ENCODE data around the gene ZNF326.

The ZNF326 gene, protein sequence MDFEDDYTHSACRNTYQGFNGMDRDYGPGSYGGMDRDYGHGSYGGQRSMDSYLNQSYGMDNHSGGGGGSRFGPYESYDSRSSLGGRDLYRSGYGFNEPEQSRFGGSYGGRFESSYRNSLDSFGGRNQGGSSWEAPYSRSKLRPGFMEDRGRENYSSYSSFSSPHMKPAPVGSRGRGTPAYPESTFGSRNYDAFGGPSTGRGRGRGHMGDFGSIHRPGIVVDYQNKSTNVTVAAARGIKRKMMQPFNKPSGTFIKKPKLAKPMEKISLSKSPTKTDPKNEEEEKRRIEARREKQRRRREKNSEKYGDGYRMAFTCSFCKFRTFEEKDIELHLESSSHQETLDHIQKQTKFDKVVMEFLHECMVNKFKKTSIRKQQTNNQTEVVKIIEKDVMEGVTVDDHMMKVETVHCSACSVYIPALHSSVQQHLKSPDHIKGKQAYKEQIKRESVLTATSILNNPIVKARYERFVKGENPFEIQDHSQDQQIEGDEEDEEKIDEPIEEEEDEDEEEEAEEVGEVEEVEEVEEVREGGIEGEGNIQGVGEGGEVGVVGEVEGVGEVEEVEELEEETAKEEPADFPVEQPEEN

GRCh38 chr1:89994805-89995597, at the start of gene ZNF326:
Gene ZNF326, plus strand, starts transcription at chr1:89995110. Its CDS starts 148 bp downstream, at chr1:89995258.
- DNase-seq, result peak; percentile 89 to 96

GRCh38 chr1:89945852-89946476, 48.9 kb upstream of the ZNF326 start:
- DNase-seq, result no peak

DNA sequence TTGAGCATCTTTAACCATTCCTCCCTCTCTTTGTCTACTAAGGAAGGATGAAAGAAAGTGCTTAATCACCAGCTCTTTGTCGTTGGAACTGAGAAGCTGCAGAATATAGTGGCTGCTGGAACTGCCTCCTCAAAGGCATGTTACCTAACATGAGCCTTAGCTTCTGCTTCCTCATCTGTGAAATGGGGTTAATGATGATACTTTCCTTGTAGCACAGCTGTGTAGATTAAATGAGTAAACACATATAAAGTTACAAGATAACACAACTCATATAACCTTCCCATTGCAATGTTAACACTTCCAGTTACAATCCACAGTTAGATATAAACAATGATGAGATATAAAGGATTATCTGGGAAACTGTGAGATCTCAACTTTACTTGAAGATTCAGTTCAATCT, 48.4 kb upstream of the ZNF326 start:
- no peak for DNase-seq

GRCh38 chr1:89948722-89949345, 46.1 kb upstream of the ZNF326 start:
- DNase-seq, result no peak

- no peak for DNase-seq
Observed at GRCh38 chr1:89949991-89950624, 44.8 kb upstream of the ZNF326 start.

DNA sequence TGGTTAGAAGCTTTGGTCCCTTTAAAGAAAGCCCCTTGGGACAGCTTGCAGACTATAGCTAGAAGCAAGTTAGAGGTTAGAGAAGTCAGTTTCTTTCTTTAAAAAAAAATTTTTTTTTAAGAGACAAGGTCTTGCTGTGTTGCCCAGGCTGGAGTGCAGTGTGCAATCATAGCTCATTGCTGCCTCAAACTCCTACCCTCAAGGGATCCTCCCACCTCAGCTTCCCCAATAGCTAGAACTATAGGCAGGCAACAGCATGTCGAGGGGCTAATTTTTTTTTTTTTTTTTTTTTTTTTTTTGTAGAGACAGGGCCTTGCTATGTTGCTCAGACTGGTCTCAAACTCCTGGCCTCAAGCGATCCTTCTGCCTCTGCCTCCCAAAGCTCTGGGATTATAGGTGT, 44.2 kb upstream of the ZNF326 start:
- no peak for DNase-seq

GRCh38 chr1:89951766-89952604, 42.9 kb upstream of the ZNF326 start:
- DNase-seq, result no peak

- DNase-seq, result no peak
Observed at GRCh38 chr1:89952605-89953130, 42.2 kb upstream of the ZNF326 start.

DNA sequence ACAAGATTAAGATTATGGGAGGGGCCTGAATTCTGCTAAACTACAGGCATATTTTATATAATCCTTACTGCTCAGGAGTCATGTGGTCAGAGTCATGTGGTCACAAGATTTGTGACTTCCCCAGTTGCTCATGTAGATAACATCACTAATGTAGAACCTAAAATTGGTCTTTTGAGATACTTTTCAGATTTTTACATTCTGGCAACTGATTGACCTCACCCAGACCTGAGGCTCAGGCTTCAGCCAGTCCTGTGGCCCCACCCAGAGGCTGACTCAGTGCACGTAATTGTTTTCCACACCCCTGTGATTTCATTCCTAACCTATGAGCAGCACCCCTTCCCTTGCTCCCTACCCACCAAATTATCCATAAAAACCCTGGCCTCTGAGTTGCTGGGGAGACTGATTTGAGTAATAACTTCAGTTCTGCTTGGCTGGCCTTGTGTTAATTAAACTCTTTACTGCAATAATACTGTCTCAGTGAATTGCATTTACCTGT, 41.7 kb upstream of the ZNF326 start:
- no peak for DNase-seq

- no peak for DNase-seq
Observed at GRCh38 chr1:89953929-89954328, 41.0 kb upstream of the ZNF326 start.

DNA sequence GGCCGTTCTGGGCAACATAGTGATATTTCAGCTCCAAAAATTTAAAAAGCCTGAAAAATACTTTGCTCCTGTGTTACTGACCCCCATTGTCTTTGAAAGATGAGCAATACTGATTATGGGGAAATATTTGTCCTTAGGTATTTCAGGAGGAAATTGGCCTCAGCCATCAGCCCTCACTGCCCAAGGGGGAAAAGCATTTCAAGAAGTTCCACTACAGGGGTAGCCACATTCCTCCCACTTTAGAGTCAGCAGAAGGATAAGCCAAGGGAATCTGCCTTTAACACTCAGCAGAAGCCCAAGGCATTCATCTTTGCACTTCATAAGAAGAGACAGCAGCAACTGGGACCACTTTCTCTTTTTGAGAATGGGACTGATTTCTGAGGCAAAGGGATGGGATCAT, 40.5 kb upstream of the ZNF326 start:
- DNase-seq, result no peak

- DNase-seq, result no peak
Observed at GRCh38 chr1:89955311-89956205, 39.4 kb upstream of the ZNF326 start.

GRCh38 chr1:89957107-89957506, 37.8 kb upstream of the ZNF326 start:
- DNase-seq, result no peak

GRCh38 chr1:89958851-89959654, 35.9 kb upstream of the ZNF326 start:
- DNase-seq, result no peak

DNA sequence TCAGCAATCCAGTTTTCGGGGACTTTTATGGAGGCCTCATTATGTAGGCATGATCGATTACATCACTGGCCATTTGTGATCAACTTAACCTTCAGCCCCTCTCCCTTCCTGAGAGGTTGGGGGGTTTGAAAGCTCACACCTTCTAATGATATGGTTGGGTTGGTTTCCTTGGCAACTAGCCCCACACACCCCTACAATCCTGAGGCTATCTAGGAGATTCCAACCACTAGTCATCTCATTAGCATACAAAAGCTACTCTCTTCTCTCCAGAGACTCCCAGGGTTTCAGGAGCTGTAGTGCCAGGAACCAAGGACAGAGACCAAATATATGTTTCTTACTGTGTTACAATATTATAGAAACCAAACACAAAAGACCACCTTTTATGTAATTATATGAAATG, 35.2 kb upstream of the ZNF326 start:
- no peak for DNase-seq

DNA sequence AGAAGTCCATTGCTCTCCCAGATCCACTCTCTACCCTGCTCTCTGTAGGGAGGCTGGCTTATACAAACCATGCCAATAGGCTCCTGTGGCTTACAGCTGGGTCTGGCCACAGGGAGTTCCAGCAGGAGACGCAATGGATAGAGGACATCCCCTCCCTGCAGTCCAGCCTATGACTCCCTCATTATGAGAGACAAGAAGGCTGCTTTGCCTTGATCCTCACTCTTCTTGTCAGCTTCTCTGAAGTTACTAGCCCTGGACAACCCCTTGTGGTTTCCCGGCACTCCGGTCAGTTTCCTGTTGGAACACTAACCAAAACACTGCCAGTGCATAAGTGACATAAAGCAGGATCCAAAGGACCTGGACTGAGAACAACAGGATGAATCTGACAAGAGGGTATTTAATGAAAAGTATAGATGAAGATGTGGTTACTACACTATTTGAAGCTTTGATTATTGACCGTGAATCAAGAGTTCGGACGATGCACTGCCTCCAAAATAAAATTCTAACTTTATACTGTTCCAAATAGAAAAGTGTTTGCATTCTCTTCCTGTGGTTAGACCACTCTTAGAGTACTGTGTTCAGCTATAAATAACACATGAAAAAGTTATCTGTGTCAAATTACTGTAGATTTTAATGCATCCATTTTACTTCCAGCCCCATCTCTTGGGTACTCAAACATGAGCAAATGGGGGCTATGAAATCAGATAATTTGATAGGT, 32.7 kb upstream of the ZNF326 start:
- DNase-seq, result no peak

GRCh38 chr1:89962742-89963075, 32.2 kb upstream of the ZNF326 start:
- DNase-seq, result no peak

DNA sequence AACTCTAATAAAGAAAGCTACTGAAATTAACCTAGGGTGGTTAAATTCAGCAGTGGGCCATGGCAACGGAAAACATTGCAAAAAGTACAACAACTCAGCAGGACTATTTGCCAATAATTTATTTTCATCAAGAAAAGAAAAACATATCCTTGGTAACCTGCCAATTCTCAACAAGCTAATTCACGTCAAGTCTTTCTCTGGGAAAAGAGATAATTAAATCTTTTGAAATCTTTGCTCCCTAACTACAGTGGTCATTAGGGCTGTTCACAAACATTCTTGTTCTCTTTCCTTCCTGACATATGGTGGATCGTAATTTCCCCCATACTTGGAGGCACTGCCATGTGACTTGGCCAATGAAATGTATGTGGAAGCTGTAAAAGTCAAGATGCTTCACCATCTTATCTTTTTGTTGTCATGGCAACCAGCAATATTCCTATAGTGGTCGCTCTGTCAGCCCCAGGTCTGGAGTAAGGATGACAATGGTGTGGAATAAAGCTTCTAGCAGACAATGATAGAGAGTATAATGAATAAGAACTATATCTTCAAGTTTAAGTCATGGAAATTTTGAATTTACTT, 29.6 kb upstream of the ZNF326 start:
- no peak for DNase-seq
